ENCODE data around the gene IFI35. TPM values are rescaled to one million over a fixed set of nuclear protein-coding genes. Genes with fewer than 3 reads are reported as not detected.

The IFI35 gene
- total RNA-seq, 1 experiment from 2014 or later: 26.7 TPM

Other genes starting within 250 kb of the IFI35 start
- 1.4 and 2.4 TPM in 2 replicates for gene RAMP2, start 245.6 kb upstream of the IFI35 start, total RNA-seq (2014; rRNA removed; shearing (Covaris generic))
- 106 and 117 TPM in 2 replicates for gene VPS25, start 233.3 kb upstream of the IFI35 start, total RNA-seq (2014; rRNA removed; shearing (Covaris generic))
- 0.20 and 0.24 TPM in 2 replicates for gene WNK4, start 226.2 kb upstream of the IFI35 start, total RNA-seq (2014; rRNA removed; shearing (Covaris generic))
- gene COA3, start 208.1 kb upstream of the IFI35 start, total RNA-seq (2014; rRNA removed; shearing (Covaris generic)): 102 and 119 TPM in 2 replicates
- 0.98 and 1.1 TPM in 2 replicates for gene CNTD1, start 207.9 kb upstream of the IFI35 start, total RNA-seq (2014; rRNA removed; shearing (Covaris generic))
- gene BECN1, start 182.5 kb upstream of the IFI35 start, total RNA-seq (2014; rRNA removed; shearing (Covaris generic)): 65.8 and 75.1 TPM in 2 replicates
- 74.4 and 96.1 TPM in 2 replicates for gene PSME3, start 173.4 kb upstream of the IFI35 start, total RNA-seq (2014; rRNA removed; shearing (Covaris generic))
- 0.10 and 0.36 TPM in 2 replicates for gene AOC2, start 162.2 kb upstream of the IFI35 start, total RNA-seq (2014; rRNA removed; shearing (Covaris generic))
- gene AOC3, start 155.6 kb upstream of the IFI35 start, total RNA-seq (2014; rRNA removed; shearing (Covaris generic)): 0.10 TPM in 1 of 2 replicates, not detected in the other
- gene G6PC1, start 106.0 kb upstream of the IFI35 start, total RNA-seq (2014; rRNA removed; shearing (Covaris generic)): not detected in 2 replicates
- 20.3 and 22.7 TPM in 2 replicates for gene AARSD1, start 42.3 kb upstream of the IFI35 start, total RNA-seq (2014; rRNA removed; shearing (Covaris generic))
- 2.0 and 2.3 TPM in 2 replicates for gene PTGES3L, start 26.7 kb upstream of the IFI35 start, total RNA-seq (2014; rRNA removed; shearing (Covaris generic))
- 4.7 and 5.0 TPM in 2 replicates for gene RUNDC1, start 26.2 kb upstream of the IFI35 start, total RNA-seq (2014; rRNA removed; shearing (Covaris generic))
- gene RPL27, start 8.4 kb upstream of the IFI35 start, total RNA-seq (2014; rRNA removed; shearing (Covaris generic)): 1,798 and 1,894 TPM in 2 replicates
- gene VAT1, start 15.6 kb downstream of the IFI35 start, total RNA-seq (2014; rRNA removed; shearing (Covaris generic)): 97.0 and 112 TPM in 2 replicates
- gene RND2, start 18.4 kb downstream of the IFI35 start, total RNA-seq (2014; rRNA removed; shearing (Covaris generic)): not detected in 2 replicates
- gene BRCA1, start 118.6 kb downstream of the IFI35 start, total RNA-seq (2014; rRNA removed; shearing (Covaris generic)): 34.2 and 34.6 TPM in 2 replicates
- 44.7 and 52.4 TPM in 2 replicates for gene NBR1, start 164.4 kb downstream of the IFI35 start, total RNA-seq (2014; rRNA removed; shearing (Covaris generic))
- 3.4 and 4.9 TPM in 2 replicates for gene TMEM106A, start 205.1 kb downstream of the IFI35 start, total RNA-seq (2014; rRNA removed; shearing (Covaris generic))
- gene CCDC200, start 221.8 kb downstream of the IFI35 start, total RNA-seq (2014; rRNA removed; shearing (Covaris generic)): not detected in 2 replicates
- not detected in 2 replicates for gene RNU2-1, start 227.2 kb downstream of the IFI35 start, total RNA-seq (2014; rRNA removed; shearing (Covaris generic))